ENCODE data around the gene SLC39A6.

DNA sequence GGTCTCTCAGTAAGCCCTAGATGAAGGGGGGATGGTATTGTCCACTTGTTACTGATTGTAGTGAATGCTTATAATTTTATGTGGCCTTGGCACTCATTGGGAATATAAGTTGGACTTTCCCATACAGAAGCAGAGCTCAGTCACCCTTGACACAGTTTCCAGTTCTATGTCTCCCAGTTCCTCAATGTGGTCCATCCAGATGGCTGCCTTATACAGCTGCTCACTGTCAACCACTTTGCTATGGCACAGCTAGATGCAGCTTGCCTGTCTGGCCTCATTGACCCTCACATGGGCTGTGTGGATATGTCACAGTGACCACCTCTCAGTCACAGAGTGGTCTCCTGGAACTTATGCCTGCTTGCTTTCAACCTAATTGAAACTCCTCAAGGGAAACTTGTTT is 21.7 kb downstream of the SLC39A6 start:
- TF ChIP-seq, protein P1, sequence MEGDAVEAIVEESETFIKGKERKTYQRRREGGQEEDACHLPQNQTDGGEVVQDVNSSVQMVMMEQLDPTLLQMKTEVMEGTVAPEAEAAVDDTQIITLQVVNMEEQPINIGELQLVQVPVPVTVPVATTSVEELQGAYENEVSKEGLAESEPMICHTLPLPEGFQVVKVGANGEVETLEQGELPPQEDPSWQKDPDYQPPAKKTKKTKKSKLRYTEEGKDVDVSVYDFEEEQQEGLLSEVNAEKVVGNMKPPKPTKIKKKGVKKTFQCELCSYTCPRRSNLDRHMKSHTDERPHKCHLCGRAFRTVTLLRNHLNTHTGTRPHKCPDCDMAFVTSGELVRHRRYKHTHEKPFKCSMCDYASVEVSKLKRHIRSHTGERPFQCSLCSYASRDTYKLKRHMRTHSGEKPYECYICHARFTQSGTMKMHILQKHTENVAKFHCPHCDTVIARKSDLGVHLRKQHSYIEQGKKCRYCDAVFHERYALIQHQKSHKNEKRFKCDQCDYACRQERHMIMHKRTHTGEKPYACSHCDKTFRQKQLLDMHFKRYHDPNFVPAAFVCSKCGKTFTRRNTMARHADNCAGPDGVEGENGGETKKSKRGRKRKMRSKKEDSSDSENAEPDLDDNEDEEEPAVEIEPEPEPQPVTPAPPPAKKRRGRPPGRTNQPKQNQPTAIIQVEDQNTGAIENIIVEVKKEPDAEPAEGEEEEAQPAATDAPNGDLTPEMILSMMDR (IDR thresholded peaks at IDR 0.05; ENCODE audit: extremely low read depth in 1 of 2, insufficient read depth in 1 of 2, low read depth in 1 of 2, low read length in 2 of 2) = no peak
- TF ChIP-seq POLR2AphosphoS5 (IDR thresholded peaks at IDR 0.05; ENCODE audit: insufficient read depth, low read depth, low read length) = no peak
- no peak for TF ChIP-seq EZH2 (IDR thresholded peaks at IDR 0.05; ENCODE audit: borderline replicate concordance, low read depth, low read length, severe bottlenecking)
- TF ChIP-seq FOS (IDR thresholded peaks at IDR 0.05; ENCODE audit: borderline replicate concordance, insufficient read depth, low read length) = no peak
- no peak for TF ChIP-seq POLR2A (IDR thresholded peaks at IDR 0.05; ENCODE audit: low read depth, low read length)
- TF ChIP-seq, protein P2, sequence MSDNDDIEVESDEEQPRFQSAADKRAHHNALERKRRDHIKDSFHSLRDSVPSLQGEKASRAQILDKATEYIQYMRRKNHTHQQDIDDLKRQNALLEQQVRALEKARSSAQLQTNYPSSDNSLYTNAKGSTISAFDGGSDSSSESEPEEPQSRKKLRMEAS (IDR thresholded peaks at IDR 0.05; ENCODE audit: insufficient read depth, insufficient read length) = no peak
- TF ChIP-seq JUN (IDR thresholded peaks at IDR 0.05; ENCODE audit: borderline replicate concordance, insufficient read depth, insufficient read length, low read depth) = no peak
- no peak for TF ChIP-seq GATA2 (IDR thresholded peaks at IDR 0.05; ENCODE audit: insufficient read depth, insufficient read length, low read depth, low read length)
